Upper lobe of right lung (tissue), 1 donor: ENCODE results near the gene DTNBP1. TPM values are rescaled to one million over a fixed set of nuclear protein-coding genes. Genes with fewer than 3 reads are reported as not detected.
A peak's percentile ranks its signal among the peaks of the same experiment; 100 is the strongest.

Source experiments
- ATAC-seq: fragments of 200-7000 bp; cut with Tn5 transposase; one replicate; pipeline ENCODE4 v1.9.1; 2020; ENCODE audit warnings: mild to moderate bottlenecking, moderate library complexity
- DNase-seq: peaks from one replicate; pipeline ENCODE4 v3.0.0-alpha.2; 2020
- H3K27ac ChIP-seq: fragments of 200-600 bp; one replicate; pipeline ENCODE4 v1.8.0; 2022
- H3K27me3 ChIP-seq: fragments of 200-600 bp; one replicate; pipeline ENCODE4 v1.8.0; 2022; ENCODE audit warnings: mild to moderate bottlenecking
- H3K36me3 ChIP-seq: fragments of 200-600 bp; one replicate; pipeline ENCODE4 v1.8.0; 2022
- H3K4me1 ChIP-seq: fragments of 200-600 bp; one replicate; pipeline ENCODE4 v1.8.0; 2022
- H3K4me3 ChIP-seq: fragments of 200-600 bp; one replicate; pipeline ENCODE4 v1.8.0; 2022; ENCODE audit warnings: mild to moderate bottlenecking
- H3K9me3 ChIP-seq: fragments of 200-600 bp; one replicate; pipeline ENCODE4 v1.8.0; 2022
- intact Hi-C: fragments of 100-400 bp; cut with DNase I; formaldehyde crosslinking; loops from one replicate; pipeline ENCODE4 v1.11.0; 2022
- total RNA-seq: library from RNA; stranded (reverse); fragmentation: NEBNext Ultra II Directional; extraction: Animal tissue kit (Norgen Biotek cat#: 25700); gene quantifications from one replicate; pipeline ENCODE4 v1.2.1, GENCODE V29; 2021
- TF ChIP-seq, protein P1 (sequence below): fragments of 200-600 bp; IDR thresholded peaks from one replicate; pipeline ENCODE4 v1.8.0; 2022; ENCODE audit warnings: antibody characterized with exemption
- donor health status: DM: no; HTN: yes; CAD: no; lungs with severe emphysema.

The DTNBP1 gene
- total RNA-seq, 1 donor from 2014 or later, result 25.9 TPM

DNA sequence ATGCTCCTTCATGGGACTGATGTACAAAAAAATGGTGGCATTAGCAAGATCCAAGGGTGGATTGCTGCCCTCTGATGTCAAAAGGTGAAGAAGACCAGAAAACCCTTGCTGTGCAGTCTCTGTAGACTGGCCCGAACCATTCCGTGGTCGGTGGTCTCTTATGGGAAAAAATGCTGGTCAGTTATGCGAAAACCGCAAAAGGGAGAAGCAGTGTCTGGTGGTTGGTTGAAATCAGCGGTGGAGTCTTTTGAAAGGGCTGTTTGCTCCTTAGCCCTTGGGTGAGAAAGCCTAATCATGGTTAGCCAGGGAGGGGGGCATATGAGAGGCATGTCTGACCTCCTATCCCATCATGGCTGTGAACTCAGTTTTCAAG is 108.1 kb downstream of the DTNBP1 start:
- peaks cover 20% of the 10 kb centered on the region for H3K4me1 ChIP-seq
- no peak for ATAC-seq
- no peak overlapping the region for H3K27ac ChIP-seq
- H3K9me3 ChIP-seq, result no peaks in the 10 kb centered on the region
- H3K36me3 ChIP-seq, result no peaks in the 10 kb centered on the region
- H3K4me3 ChIP-seq, result no peak overlapping the region
- intact Hi-C loops, result no loop called here
- TF ChIP-seq, protein P1, sequence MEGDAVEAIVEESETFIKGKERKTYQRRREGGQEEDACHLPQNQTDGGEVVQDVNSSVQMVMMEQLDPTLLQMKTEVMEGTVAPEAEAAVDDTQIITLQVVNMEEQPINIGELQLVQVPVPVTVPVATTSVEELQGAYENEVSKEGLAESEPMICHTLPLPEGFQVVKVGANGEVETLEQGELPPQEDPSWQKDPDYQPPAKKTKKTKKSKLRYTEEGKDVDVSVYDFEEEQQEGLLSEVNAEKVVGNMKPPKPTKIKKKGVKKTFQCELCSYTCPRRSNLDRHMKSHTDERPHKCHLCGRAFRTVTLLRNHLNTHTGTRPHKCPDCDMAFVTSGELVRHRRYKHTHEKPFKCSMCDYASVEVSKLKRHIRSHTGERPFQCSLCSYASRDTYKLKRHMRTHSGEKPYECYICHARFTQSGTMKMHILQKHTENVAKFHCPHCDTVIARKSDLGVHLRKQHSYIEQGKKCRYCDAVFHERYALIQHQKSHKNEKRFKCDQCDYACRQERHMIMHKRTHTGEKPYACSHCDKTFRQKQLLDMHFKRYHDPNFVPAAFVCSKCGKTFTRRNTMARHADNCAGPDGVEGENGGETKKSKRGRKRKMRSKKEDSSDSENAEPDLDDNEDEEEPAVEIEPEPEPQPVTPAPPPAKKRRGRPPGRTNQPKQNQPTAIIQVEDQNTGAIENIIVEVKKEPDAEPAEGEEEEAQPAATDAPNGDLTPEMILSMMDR, result no peak
- DNase-seq, result no peak
- no peaks in the 10 kb centered on the region for H3K27me3 ChIP-seq

DNA sequence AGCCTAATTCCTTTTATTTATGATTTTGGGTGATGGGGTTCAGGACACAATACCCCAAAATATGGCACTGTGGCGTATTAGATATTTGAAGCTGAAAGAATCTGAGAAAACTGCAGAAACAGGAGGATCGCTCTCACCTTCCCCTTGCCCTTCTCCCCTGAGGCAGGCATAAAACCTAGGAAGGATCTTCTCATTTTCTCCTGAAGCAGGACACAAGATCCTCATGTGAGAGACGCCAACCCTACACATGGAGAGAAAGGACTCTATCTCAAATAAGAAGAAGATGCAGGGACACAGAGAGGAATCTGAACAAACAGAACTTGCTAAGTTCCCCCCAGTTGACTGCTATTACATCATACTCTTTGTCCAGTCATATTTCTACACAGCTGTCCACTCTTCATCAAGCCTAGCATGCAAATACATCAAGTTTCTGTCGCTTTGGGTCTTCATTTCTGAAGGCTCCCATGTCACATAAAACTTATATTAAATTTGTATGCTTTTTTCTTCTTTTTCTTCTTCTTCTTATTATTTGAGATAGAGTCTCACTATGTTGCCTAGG is 109.0 kb downstream of the DTNBP1 start:
- DNase-seq (no peak), ATAC-seq (peak; percentile 46)
- peaks cover 20% of the 10 kb centered on the region for H3K4me1 ChIP-seq
- no peaks in the 10 kb centered on the region for H3K9me3 ChIP-seq
- no peaks in the 10 kb centered on the region for H3K27me3 ChIP-seq
- intact Hi-C loops, result no loop called here
- no peak overlapping the region for H3K27ac ChIP-seq
- H3K36me3 ChIP-seq, result no peaks in the 10 kb centered on the region
- H3K4me3 ChIP-seq, result no peak overlapping the region
- TF ChIP-seq, protein P1, result no peak

DNA sequence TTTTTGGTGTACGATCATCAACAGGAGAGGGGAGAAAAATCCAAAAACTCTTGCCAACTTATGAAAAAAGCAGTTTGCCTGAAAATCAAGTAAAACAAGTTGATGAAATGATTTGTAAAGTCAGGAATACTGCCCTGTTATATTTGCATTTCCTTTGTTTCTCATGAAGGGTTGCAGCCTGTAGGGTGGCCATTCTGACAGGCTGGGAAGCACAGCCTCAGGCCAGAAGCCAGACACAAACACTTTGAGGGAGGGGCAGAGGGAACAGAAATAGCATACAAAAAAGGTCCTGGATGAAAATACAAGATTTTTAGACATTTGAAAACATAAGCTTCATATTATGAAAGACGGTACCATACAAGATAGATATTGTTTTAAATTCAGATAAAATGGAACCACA is 109.8 kb downstream of the DTNBP1 start:
- TF ChIP-seq, protein P1, result no peak
- no peak overlapping the region for H3K27ac ChIP-seq
- intact Hi-C loops, result no loop called here
- H3K4me1 ChIP-seq, result peaks cover 20% of the 10 kb centered on the region
- H3K36me3 ChIP-seq, result no peaks in the 10 kb centered on the region
- ATAC-seq (no peak), DNase-seq (no peak)
- H3K27me3 ChIP-seq, result no peaks in the 10 kb centered on the region
- H3K4me3 ChIP-seq, result no peak overlapping the region
- no peaks in the 10 kb centered on the region for H3K9me3 ChIP-seq

DNA sequence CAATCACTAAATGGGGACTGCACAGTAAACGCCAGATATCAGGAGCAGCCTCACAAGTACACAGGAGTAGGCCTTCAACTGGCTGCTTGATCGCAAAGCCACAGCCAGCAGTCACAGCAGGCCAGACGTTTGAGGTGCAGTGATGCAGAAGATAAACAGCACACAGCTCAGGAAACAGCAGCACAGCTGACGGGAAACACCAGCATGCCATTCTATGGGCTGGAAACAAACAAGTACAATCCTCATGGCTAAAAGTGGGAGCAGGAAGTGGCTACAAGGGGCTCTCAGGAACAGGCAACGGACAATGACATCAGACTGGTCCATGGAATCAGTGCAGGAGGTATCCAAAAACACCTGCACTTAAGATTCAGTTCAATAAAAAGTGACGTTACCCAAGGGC is 111.0 kb downstream of the DTNBP1 start:
- Histone ChIP-seq H3K36me3 (no peaks in the 10 kb centered on the region), H3K9me3 (no peaks in the 10 kb centered on the region), H3K4me1 (peaks cover 20% of the 10 kb centered on the region), H3K27me3 (no peaks in the 10 kb centered on the region), H3K4me3 (no peak overlapping the region), H3K27ac (no peak overlapping the region)
- no peak for DNase-seq
- peak; percentile 63 for ATAC-seq
- intact Hi-C loops, result no loop called here
- TF ChIP-seq, protein P1, result no peak

DNA sequence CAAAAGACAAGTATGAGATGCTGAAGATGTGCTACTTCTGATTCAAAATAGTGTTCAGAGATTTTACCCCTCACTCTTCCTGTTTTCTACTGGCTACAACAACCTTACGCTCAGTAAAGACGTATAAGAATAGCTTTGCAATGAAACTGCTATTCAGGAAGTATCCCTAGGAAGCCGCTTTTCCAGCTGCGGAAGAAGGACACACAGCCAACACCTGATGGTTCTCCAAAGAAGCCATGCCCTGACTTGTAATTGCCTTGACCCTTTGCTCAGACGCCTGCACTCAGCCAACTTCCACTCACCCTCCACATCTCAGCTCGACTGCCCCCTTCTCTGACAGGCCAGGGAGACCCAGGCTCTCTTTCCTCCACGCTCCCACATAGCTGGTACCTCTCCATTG is 111.6 kb downstream of the DTNBP1 start:
- DNase-seq (no peak), ATAC-seq (no peak)
- no peaks in the 10 kb centered on the region for H3K9me3 ChIP-seq
- intact Hi-C loops, result no loop called here
- no peak overlapping the region for H3K27ac ChIP-seq
- peaks cover 20% of the 10 kb centered on the region for H3K4me1 ChIP-seq
- no peaks in the 10 kb centered on the region for H3K36me3 ChIP-seq
- TF ChIP-seq, protein P1, result no peak
- no peaks in the 10 kb centered on the region for H3K27me3 ChIP-seq
- H3K4me3 ChIP-seq, result no peak overlapping the region

DNA sequence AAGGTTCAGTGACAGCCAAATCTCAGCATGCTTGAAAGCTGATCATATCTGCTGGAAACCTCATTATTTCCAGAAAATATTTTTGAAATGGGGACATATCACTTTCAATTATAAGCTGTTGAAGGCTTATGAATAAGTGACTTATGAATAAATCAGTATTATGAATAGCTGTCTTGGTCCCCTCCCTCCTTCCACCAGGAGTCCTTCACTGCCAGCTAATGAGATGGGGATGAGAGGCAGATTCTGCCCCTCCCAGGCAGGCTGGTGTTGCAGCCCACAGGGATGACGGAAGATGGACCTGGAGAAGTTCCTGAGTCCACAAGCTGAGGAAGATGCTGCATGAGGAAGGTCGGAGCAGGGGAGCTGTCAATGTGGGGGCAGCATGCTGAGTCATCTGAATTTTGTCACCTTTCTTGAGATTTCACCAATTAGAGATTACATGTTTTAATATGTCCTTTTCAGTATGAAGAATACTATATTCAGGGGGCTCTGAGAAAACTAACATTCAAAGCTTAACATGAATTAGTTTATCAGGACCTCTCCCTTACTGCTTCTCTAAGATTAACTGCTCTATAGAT is 112.2 kb downstream of the DTNBP1 start:
- Histone ChIP-seq H3K27ac (no peak overlapping the region), H3K36me3 (no peaks in the 10 kb centered on the region), H3K4me3 (no peak overlapping the region), H3K9me3 (no peaks in the 10 kb centered on the region), H3K4me1 (peaks cover 20% of the 10 kb centered on the region), H3K27me3 (no peaks in the 10 kb centered on the region)
- TF ChIP-seq, protein P1, result no peak
- ATAC-seq, result no peak
- intact Hi-C loops, result no loop called here
- DNase-seq, result no peak
